ENCODE measurements around the gene ADAM11.

The ADAM11 gene

GRCh38 chr17:44775838-44776621 is 17.2 kb downstream of the ADAM11 start:
- no peak for DNase-seq

- DNase-seq, result no peak
Measured at GRCh38 chr17:44776628-44777393, 18.0 kb downstream of the ADAM11 start.

GRCh38 chr17:44777394-44778348 is 18.9 kb downstream of the ADAM11 start:
- DNase-seq, result no peak

GRCh38 chr17:44778656-44779210 is 19.9 kb downstream of the ADAM11 start:
- DNase-seq, result no peak

GRCh38 chr17:44779211-44780025 is 20.6 kb downstream of the ADAM11 start:
- DNase-seq, result peak; percentile 85

- no peak for DNase-seq
Measured at GRCh38 chr17:44780161-44780560, 21.4 kb downstream of the ADAM11 start.

GRCh38 chr17:44780845-44781480 is 22.2 kb downstream of the ADAM11 start:
- DNase-seq, result no peak

- no peak for DNase-seq
Measured at GRCh38 chr17:44781551-44782325, 22.9 kb downstream of the ADAM11 start.

- DNase-seq, result no peak
Measured at GRCh38 chr17:44782326-44782850, 23.6 kb downstream of the ADAM11 start.

GRCh38 chr17:44785921-44786320 is 27.1 kb downstream of the ADAM11 start:
- DNase-seq, result no peak

GRCh38 chr17:44786551-44787081 is 27.8 kb downstream of the ADAM11 start:
- DNase-seq, result no peak

- no peak for DNase-seq
Measured at GRCh38 chr17:44787271-44787940, 28.6 kb downstream of the ADAM11 start.

GRCh38 chr17:44788139-44788538 is 29.4 kb downstream of the ADAM11 start:
- no peak for DNase-seq

GRCh38 chr17:44792276-44792675 is 33.5 kb downstream of the ADAM11 start:
- no peak for DNase-seq

GRCh38 chr17:44793885-44794842 is 35.4 kb downstream of the ADAM11 start:
- no peak for DNase-seq

- DNase-seq, result no peak
Measured at GRCh38 chr17:44794851-44795413, 36.1 kb downstream of the ADAM11 start.

- DNase-seq, result no peak
Measured at GRCh38 chr17:44795421-44795820, 36.6 kb downstream of the ADAM11 start.

GRCh38 chr17:44795928-44796327 is 37.1 kb downstream of the ADAM11 start:
- no peak for DNase-seq

Data from activated CD4-positive, alpha-beta T cell treated with anti-CD3 and anti-CD28 coated beads, Interleukin-2, Interleukin-6, amounts not matched to agents 100 ng/mL and 50 ng/mL, durations not matched to agents 16 hours and 8 hours (primary cell).